ENCODE data around the gene HMG20A. TPM values are rescaled to one million over a fixed set of nuclear protein-coding genes. Genes with fewer than 3 reads are reported as not detected.

The HMG20A gene
- total RNA-seq, 1 experiment from 2014 or later: 60.2 TPM

- Histone ChIP-seq H3K4ac (ENCODE audit: low read depth, low read length) (no peak overlapping the region), H2AFZ (ENCODE audit: low read length) (no peak overlapping the region), H3K79me1 (ENCODE audit: insufficient read depth, low read depth, low read length, poor library complexity, severe bottlenecking) (no peaks in the 10 kb centered on the region), H2BK20ac (ENCODE audit: low read depth, low read length, poor library complexity, severe bottlenecking) (no peak overlapping the region), H3K4me2 (ENCODE audit: insufficient read depth, insufficient read length, low read length) (no peak overlapping the region), H3K4me1 (ENCODE audit: insufficient read depth, low read length) (no peaks in the 10 kb centered on the region; the same call in 1 of the 2 replicates), H3T11ph (ENCODE audit: low read length) (no peak overlapping the region), H2BK120ac (ENCODE audit: low read depth, low read length, poor library complexity, severe bottlenecking) (no peak overlapping the region), H3K27ac (ENCODE audit: insufficient read length, low read depth, low read length) (no peak overlapping the region), H3K23me2 (ENCODE audit: insufficient read length, low read depth, low read length, poor library complexity, severe bottlenecking) (no peaks in the 10 kb centered on the region), H3K56ac (ENCODE audit: insufficient read length, low read depth, low read length) (no peak overlapping the region), H3K18ac (ENCODE audit: insufficient read length, low read depth, low read length) (peak overlapping the region; percentile 27), H3K14ac (ENCODE audit: insufficient read depth, low read length) (peak overlapping the region; percentile 81; the same call in 1 of the 2 replicates), H3K9me3 (ENCODE audit: control insufficient read depth, low read depth, low read length) (no peaks in the 10 kb centered on the region), H3K27me3 (ENCODE audit: insufficient read depth, low read length) (no peaks in the 10 kb centered on the region), H4K20me1 (ENCODE audit: control insufficient read depth, insufficient read depth, insufficient read length) (no peaks in the 10 kb centered on the region), H2AK5ac (ENCODE audit: insufficient read length, low read length) (no peak overlapping the region), H3K23ac (ENCODE audit: insufficient read length, low read depth, low read length) (no peak overlapping the region), H4K5ac (ENCODE audit: insufficient read length, low read depth, low read length) (no peak overlapping the region), H2BK15ac (ENCODE audit: low read depth, low read length) (no peak overlapping the region), H2BK5ac (ENCODE audit: insufficient read length, low read length) (no peak overlapping the region), H4K91ac (ENCODE audit: insufficient read length, low read depth, low read length) (no peak overlapping the region), H3K9ac (ENCODE audit: extremely low read depth, insufficient read length, low read length) (no peak overlapping the region), H3K79me2 (ENCODE audit: insufficient read depth, low read length) (no peaks in the 10 kb centered on the region), H2BK12ac (ENCODE audit: insufficient read length, low read depth, low read length) (no peak overlapping the region), H4K8ac (replicated peaks; ENCODE audit: insufficient read length, low read depth, low read length) (no peak overlapping the region)
- H3K27ac Mint-ChIP-seq: peak overlapping the region in 2 of 3 experiments; percentile 50 to 62; a peak in 3 of 7 replicates
- peaks cover 0 to 2% of the 10 kb centered on the region in 2 experiments; a peak in 1 of 5 replicates for H3K9me3 Mint-ChIP-seq
- WGBS (ENCODE audit: extremely low coverage, insufficient read length, low lambda C conversion rate): no CpG with 5 or more reads among the region's 14 CpGs
- DNase-seq: no peak
- no peak for TF ChIP-seq CTCF (conservative IDR thresholded peaks at IDR 0.05)
- peaks cover 4% of the 10 kb centered on the region for H3K27me3 Mint-ChIP-seq (ENCODE audit: low read depth)
- H3K4me1 Mint-ChIP-seq: peaks cover 53 to 54% of the 10 kb centered on the region in 2 experiments
- peaks cover 0 to 12% (median 0%) of the 10 kb centered on the region in 3 experiments; a peak in 1 of 7 replicates for H3K36me3 Mint-ChIP-seq (ENCODE audit: insufficient read depth in 1 of 3, low read depth in 3 of 3)
- no peak overlapping the region for H3K4me3 Mint-ChIP-seq
Observed at GRCh38 chr15:77526595-77527163, 106.0 kb downstream of the HMG20A start.

All from H9 (cell line).